IPS-18a (cell line): ENCODE results near the gene ZNF774.

Experiments used
- H3K27ac ChIP-seq: one replicate; pipeline ENCODE4 v1.5.1; 2013; ENCODE audit warnings: low read length
- H3K27me3 ChIP-seq: one replicate; pipeline ENCODE4 v1.6.1; 2013; ENCODE audit warnings: mild to moderate bottlenecking, low read length; ENCODE audit not compliant: control insufficient read depth, insufficient read depth
- H3K36me3 ChIP-seq: one replicate; pipeline ENCODE4 v1.6.1; 2013; ENCODE audit warnings: low read depth, low read length; ENCODE audit not compliant: control insufficient read depth
- H3K4me1 ChIP-seq: one replicate; pipeline ENCODE4 v1.6.1; 2013; ENCODE audit warnings: low read depth, low read length; ENCODE audit not compliant: control insufficient read depth
- H3K4me3 ChIP-seq: one replicate; pipeline ENCODE4 v1.5.1; 2013; ENCODE audit warnings: low read length
- H3K9ac ChIP-seq: one replicate; pipeline ENCODE4 v1.6.1; 2013; ENCODE audit warnings: mild to moderate bottlenecking, low read length, moderate library complexity
- H3K9me3 ChIP-seq: one replicate; pipeline ENCODE4 v1.6.1; 2013; ENCODE audit warnings: low read depth, low read length; ENCODE audit not compliant: control insufficient read depth

The ZNF774 gene

DNA sequence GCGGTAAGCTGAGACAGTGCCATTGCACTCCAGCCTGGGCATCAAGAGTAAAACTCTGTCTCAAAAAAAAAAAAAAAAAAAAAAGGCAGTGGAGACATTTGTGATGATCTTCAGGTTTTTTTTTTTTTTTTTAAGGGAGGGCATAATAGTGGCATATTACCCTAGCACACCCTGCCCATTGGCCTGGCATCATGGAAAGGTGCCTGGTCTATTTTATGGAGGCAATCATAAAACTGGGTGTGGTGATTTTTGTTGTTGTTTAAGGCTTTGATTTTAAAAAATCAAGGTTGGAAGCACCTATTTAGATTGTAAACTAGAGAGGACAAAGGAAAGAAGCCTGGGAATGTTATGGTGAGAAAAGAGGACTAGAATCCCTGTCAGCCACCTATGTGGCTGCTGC is 42.0 kb downstream of the ZNF774 start:
- Histone ChIP-seq H3K9me3 (no peaks in the 10 kb centered on the region), H3K9ac (no peak overlapping the region), H3K27me3 (no peaks in the 10 kb centered on the region), H3K4me3 (no peak overlapping the region), H3K4me1 (peaks cover 35% of the 10 kb centered on the region), H3K27ac (no peak overlapping the region), H3K36me3 (no peaks in the 10 kb centered on the region)

DNA sequence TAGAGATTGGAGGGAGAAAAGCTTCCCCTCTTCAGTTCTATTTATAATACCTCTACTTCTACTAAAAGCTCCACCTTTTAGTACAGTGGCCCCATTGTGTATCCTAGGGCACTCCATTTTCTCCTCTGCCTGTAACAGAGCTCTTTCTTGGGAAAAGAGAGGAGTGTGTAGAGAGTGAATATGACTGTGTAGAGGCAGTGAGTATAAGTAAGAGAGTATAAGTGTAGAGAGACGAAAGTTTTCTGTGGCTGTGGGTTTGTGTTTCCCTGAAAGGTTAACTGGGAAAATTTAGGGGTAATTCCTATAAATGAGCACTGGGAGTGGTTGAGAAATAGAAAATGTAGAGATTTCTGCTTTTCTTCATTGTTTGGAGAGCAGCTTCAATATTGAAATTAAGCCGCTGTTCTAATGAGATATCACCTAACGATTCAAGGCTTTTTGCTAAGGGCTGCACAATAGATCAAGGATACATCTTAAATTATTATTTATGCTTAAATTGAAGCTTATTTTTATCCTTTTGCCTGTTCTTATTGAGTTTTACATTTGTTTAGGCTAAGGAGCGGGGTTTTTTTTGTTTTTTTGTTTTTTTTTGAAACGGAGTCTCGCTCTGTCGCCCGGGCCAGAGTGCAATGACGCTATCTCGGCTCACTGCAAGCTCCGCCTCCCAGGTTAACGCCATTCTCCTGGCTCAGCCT is 42.8 kb downstream of the ZNF774 start:
- no peak overlapping the region for H3K27ac ChIP-seq
- no peaks in the 10 kb centered on the region for H3K9me3 ChIP-seq
- H3K27me3 ChIP-seq, result no peaks in the 10 kb centered on the region
- H3K4me1 ChIP-seq, result peaks cover 41% of the 10 kb centered on the region
- no peak overlapping the region for H3K9ac ChIP-seq
- H3K4me3 ChIP-seq, result no peak overlapping the region
- no peaks in the 10 kb centered on the region for H3K36me3 ChIP-seq

DNA sequence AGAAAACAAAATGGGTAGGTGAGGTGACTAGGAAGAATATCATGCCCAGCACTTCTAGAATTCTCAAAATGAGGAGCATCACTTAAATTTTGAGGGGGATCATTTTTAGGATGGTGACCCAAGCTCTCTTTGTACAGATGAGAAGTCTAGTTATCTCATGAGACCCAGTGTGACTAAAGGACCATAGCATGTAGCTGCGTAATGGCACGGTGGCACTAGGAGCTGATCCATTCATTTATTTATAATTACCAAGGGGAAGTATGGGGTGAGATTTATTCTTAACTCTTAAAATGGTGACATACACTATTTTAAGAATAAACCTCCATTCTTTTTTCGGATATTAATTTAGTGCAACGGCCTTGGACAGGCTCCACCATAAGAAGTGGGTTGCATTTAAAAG is 44.2 kb downstream of the ZNF774 start:
- H3K4me1 ChIP-seq, result peaks cover 50% of the 10 kb centered on the region
- H3K4me3 ChIP-seq, result no peak overlapping the region
- H3K27me3 ChIP-seq, result no peaks in the 10 kb centered on the region
- H3K36me3 ChIP-seq, result no peaks in the 10 kb centered on the region
- H3K27ac ChIP-seq, result no peak overlapping the region
- no peak overlapping the region for H3K9ac ChIP-seq
- no peaks in the 10 kb centered on the region for H3K9me3 ChIP-seq

DNA sequence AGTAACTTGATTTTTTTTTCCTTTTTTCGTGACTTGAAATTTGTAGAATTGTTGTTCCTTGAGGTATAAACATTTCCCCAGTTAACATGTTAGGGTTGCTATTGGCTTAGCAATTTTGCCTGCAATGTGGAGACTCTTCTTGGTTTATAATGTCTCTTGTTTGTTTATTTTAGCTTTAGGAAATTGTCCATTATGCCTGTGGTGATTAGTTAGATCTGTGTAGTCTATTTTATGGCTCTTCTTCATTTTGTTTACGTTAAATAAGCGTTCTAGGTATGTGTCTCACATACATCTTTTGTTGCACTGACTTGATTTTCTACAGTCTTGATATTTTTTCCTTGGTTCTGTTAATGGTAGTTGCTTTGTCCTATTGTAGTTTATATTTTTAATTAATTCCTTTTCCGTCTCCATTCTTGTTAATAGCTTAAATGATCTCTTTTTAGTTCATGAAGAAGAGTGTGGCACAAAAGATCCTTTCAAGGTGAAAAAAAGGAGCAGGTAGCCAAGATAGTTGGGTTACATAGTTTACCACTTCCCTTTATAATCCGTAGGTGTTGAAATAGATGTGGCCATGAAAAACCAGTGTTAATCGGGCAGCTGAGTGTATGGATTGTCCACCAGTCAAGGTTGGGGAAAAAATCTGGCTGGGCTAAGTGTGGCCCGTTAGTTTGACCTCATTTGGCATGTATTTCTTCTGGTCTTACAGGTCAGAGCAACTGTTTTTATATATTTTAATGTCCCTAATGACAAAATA is 48.1 kb downstream of the ZNF774 start:
- Histone ChIP-seq H3K9me3 (no peaks in the 10 kb centered on the region), H3K4me3 (no peak overlapping the region), H3K4me1 (peaks cover 41% of the 10 kb centered on the region), H3K36me3 (no peaks in the 10 kb centered on the region), H3K27me3 (no peaks in the 10 kb centered on the region), H3K9ac (peak overlapping the region; percentile 64), H3K27ac (peak overlapping the region; percentile 83)

DNA sequence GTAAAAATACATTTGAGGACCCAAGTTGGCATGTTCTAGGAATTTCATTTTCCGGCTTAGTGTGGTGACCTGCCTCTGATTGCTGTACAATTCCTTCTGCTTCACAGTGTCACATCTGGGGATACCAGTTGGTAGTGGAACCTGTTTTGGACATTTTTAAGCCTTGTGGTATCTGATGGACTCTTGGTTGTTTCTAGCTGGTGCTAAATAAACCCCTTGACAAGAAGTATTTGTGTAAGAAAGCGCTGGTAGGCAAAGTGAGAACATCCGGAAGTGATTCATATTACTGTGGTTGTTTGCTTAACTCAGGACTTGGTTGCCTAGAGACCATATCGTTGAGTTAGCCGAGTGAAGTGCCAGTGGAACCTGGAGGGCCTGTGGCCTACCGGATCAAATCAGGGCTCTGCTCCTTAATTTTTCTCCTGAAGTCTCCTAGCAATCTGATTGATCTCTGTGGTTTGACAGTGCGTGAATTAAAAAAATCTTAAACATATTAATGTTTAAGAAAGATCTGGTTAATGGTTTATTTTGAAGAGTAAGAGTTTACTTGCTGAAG is 48.8 kb downstream of the ZNF774 start:
- Histone ChIP-seq H3K4me1 (peaks cover 44% of the 10 kb centered on the region), H3K9ac (peak overlapping the region; percentile 64), H3K9me3 (no peaks in the 10 kb centered on the region), H3K4me3 (no peak overlapping the region), H3K27me3 (no peaks in the 10 kb centered on the region), H3K27ac (peak overlapping the region; percentile 83), H3K36me3 (no peaks in the 10 kb centered on the region)

DNA sequence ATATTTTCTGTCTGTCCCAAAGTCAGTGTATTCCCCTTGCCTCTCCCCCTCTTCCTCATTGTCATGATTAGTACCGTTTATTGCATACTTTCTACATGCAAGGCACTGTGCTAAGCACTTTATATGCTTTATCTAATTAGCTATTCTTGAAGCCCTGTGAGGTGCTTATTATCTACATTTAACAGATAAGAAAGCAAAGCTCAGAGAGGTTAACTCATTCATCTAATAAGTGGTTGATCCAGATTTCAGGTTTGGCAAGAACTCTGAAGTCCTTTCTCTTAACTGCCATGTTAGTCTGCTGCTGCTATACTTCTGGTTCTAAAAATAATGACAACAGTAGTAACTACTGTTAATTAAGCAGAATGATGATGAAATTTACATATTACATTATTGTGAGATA is 49.4 kb downstream of the ZNF774 start:
- Histone ChIP-seq H3K27ac (peak overlapping the region; percentile 83), H3K36me3 (no peaks in the 10 kb centered on the region), H3K9me3 (no peaks in the 10 kb centered on the region), H3K27me3 (no peaks in the 10 kb centered on the region), H3K4me1 (peaks cover 44% of the 10 kb centered on the region), H3K4me3 (no peak overlapping the region), H3K9ac (peak overlapping the region; percentile 64)

DNA sequence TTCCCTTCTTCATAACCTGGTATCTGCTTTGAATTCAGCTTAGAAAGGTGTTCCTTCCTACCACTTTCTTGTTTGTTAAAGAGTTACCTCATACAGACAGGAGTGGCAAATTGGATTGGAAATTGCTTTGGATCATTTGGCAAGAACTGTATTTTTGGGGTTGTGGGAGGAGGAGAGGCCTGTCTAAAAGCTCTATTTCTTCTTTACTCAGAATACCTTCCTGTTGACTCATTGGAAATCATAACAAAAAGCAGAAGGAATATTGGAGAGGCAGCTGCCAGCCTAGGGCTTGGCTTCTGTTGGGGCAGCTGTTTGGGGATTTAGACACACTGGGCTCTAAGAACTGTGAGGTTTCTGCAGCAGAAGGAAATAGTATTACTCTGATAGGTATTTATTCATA is 50.1 kb downstream of the ZNF774 start:
- no peak overlapping the region for H3K4me3 ChIP-seq
- H3K9me3 ChIP-seq, result no peaks in the 10 kb centered on the region
- no peak overlapping the region for H3K27ac ChIP-seq
- H3K4me1 ChIP-seq, result peaks cover 50% of the 10 kb centered on the region
- H3K9ac ChIP-seq, result no peak overlapping the region
- no peaks in the 10 kb centered on the region for H3K27me3 ChIP-seq
- H3K36me3 ChIP-seq, result no peaks in the 10 kb centered on the region

DNA sequence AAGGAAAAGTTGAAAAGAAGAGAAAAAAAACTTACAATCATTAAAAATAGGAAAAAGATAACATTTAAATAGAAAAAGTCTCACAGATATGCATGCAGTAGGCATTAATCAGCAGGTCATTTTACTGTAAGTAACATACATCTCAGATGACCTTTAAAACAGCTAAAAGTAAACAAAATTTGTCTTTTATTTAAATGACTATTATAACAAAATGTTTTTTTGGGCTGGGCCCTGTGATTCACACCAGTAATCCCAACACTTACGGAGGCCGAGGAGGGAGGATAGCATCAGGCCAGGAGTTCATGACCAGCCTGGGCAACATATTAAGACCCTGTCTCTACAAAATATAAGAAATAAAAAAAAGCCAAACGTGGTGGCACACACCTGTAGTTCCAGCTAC is 50.7 kb downstream of the ZNF774 start:
- Histone ChIP-seq H3K4me3 (no peak overlapping the region), H3K9me3 (no peaks in the 10 kb centered on the region), H3K4me1 (peaks cover 55% of the 10 kb centered on the region), H3K9ac (no peak overlapping the region), H3K36me3 (no peaks in the 10 kb centered on the region), H3K27me3 (no peaks in the 10 kb centered on the region), H3K27ac (no peak overlapping the region)

DNA sequence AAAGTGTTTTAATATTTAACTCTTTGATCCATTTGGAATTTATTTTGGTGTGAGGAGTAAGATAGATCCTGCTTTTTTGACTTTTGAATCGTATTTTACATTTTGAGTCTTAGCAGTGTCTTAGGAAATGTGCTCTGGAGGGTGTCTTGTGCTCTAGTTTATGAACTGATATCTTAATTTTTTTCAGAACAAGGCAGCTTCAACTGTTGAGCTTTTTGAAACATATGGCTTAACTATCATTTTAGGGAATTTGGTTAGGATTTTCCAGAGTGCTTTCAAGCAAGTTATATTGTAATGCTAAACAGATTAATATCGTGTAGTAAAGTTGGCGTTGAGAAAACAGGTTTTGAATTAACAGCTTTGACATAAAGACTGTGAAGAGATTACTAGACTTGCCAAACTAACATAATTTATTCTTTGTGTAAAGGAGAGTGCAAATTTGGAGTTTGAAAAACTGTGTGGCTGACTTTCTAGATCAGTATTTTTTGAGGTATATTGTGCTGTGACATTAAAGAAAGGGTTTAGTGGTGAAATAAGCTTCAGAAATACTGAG is 53.0 kb downstream of the ZNF774 start:
- Histone ChIP-seq H3K9ac (no peak overlapping the region), H3K27ac (no peak overlapping the region), H3K4me3 (no peak overlapping the region), H3K27me3 (no peaks in the 10 kb centered on the region), H3K4me1 (peaks cover 48% of the 10 kb centered on the region), H3K9me3 (no peaks in the 10 kb centered on the region), H3K36me3 (no peaks in the 10 kb centered on the region)

DNA sequence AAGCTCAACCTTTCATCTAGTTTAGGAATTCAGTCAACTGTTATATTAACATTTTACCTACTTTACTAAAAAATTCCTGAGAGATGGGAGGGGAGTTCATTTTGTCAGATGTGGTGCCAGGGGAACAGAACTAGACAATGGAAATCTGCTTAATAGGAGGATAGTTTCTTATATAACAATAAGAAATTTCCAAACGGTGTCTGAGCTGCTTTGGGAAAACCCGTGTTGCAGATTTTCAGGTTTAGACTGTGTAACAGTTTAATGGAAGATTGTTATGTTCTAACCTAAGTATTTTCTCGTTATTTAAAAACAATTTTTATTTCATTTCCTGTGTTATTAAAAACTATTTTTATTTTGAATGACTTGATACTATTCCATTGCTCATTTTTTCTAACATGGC is 55.3 kb downstream of the ZNF774 start:
- Histone ChIP-seq H3K9ac (no peak overlapping the region), H3K9me3 (no peaks in the 10 kb centered on the region), H3K27ac (peak overlapping the region; percentile 13), H3K4me3 (no peak overlapping the region), H3K27me3 (no peaks in the 10 kb centered on the region), H3K4me1 (peaks cover 38% of the 10 kb centered on the region), H3K36me3 (no peaks in the 10 kb centered on the region)

DNA sequence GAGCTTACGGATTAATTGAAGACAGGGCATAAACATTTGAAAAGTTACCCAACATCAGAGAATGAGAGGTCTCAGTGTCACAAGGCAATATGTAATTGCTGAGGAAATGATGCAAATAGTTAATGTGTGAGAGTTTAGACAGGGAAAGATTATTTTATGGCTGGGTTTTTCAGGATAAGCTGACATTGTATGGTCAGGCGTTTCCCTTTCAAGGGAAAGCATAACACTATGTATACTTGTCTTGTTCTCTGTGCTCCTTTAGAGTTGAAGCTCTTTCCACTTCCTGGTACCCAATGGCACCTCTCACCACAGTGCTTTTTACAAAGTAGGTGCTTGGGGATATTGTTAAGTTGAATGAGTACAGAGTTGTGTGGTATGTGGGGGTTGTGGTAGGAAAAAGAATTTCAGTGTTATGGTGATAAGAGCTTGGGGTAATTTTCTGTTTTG is 55.8 kb downstream of the ZNF774 start:
- no peaks in the 10 kb centered on the region for H3K27me3 ChIP-seq
- H3K4me3 ChIP-seq, result no peak overlapping the region
- H3K9me3 ChIP-seq, result no peaks in the 10 kb centered on the region
- peak overlapping the region; percentile 13 for H3K27ac ChIP-seq
- no peaks in the 10 kb centered on the region for H3K36me3 ChIP-seq
- H3K9ac ChIP-seq, result no peak overlapping the region
- H3K4me1 ChIP-seq, result peaks cover 42% of the 10 kb centered on the region
